Stomach smooth muscle (tissue), 2 donors: Measurements from ENCODE around the gene KRTAP3-2.

Experiments used
- H3K27ac ChIP-seq: one replicate; pipeline ENCODE4 v1.7.0; 2013; ENCODE audit warnings: mild to moderate bottlenecking, low read length, inconsistent platforms
- H3K27me3 ChIP-seq, 2 donors: one replicate each; pipeline ENCODE4 v1.7.0; 2013; ENCODE audit warnings: low read length in 2 of 2; ENCODE audit not compliant: insufficient read depth in 2 of 2, control insufficient read depth in 1 of 2
- H3K36me3 ChIP-seq, 2 donors: one replicate each; pipeline ENCODE4 v1.7.0; 2013; ENCODE audit warnings: low read length in 2 of 2; ENCODE audit not compliant: control insufficient read depth in 2 of 2, insufficient read depth in 2 of 2
- H3K4me1 ChIP-seq: one replicate; pipeline ENCODE4 v1.7.0; 2013; ENCODE audit warnings: low read length; ENCODE audit not compliant: control insufficient read depth, insufficient read depth
- H3K4me3 ChIP-seq, 2 donors: one replicate each; pipeline ENCODE4 v1.7.0; 2013; ENCODE audit warnings: low read length in 2 of 2
- H3K9ac ChIP-seq, 2 donors: one replicate each; pipeline ENCODE4 v1.7.0; 2013; ENCODE audit warnings: low read length in 2 of 2, mild to moderate bottlenecking in 1 of 2
- H3K9me3 ChIP-seq, 2 donors: one replicate each; pipeline ENCODE4 v1.7.0; 2013; ENCODE audit warnings: low read length in 2 of 2; ENCODE audit not compliant: control insufficient read depth in 2 of 2
- donor health status: healthy.
- donor health status: Pancreatic carcinoma.

KRTAP3-2 gene

GRCh38 chr17:41026715-41027471 lies 27.2 kb upstream of the KRTAP3-2 start, which contains the start of gene KRTAP1-5:
TSS of gene KRTAP1-5 (minus strand) at chr17:41027208. CDS start at chr17:41027155, 53 bp downstream.
- Histone ChIP-seq H3K4me1 (no peaks in the 10 kb centered on the region), H3K27ac (no peak within 1 kb of the TSS), H3K4me3 (no peak within 1 kb of the TSS), H3K9ac (no peak within 1 kb of the TSS), H3K36me3 (no peaks in the 10 kb centered on the region), H3K9me3 (no peaks in the 10 kb centered on the region), H3K27me3 (no peaks in the 10 kb centered on the region)

DNA sequence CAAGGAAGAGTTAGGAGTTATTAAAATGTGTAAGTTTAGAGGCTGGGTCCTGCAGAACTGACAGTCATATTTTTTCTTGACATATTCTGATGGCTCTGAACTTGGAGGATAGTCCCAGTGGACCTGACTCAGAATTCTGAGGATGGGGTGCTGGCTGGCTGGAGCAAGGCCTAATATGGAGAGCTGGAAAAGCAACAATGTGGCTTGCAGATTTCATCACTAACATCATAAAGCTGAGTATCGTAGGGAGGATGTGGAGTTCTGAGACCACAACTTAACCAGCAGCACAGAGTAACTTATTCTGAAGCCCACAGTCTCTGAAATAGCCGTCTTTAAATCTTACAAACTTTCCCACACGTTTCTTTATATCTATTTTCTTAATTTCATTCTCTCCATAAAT lies 25.0 kb upstream of the KRTAP3-2 start:
- H3K27ac ChIP-seq: no peak overlapping the region
- no peaks in the 10 kb centered on the region for H3K9me3 ChIP-seq
- H3K36me3 ChIP-seq: no peaks in the 10 kb centered on the region
- no peaks in the 10 kb centered on the region for H3K27me3 ChIP-seq
- H3K4me3 ChIP-seq: no peak overlapping the region
- H3K9ac ChIP-seq: no peak overlapping the region
- H3K4me1 ChIP-seq: no peaks in the 10 kb centered on the region

GRCh38 chr17:41020336-41020735 lies 20.6 kb upstream of the KRTAP3-2 start:
- no peaks in the 10 kb centered on the region for H3K9me3 ChIP-seq
- H3K27ac ChIP-seq: no peak overlapping the region
- H3K4me3 ChIP-seq: no peak overlapping the region
- H3K36me3 ChIP-seq: no peaks in the 10 kb centered on the region
- no peak overlapping the region for H3K9ac ChIP-seq
- H3K4me1 ChIP-seq: no peaks in the 10 kb centered on the region
- H3K27me3 ChIP-seq: peaks cover 0 to 3% of the 10 kb centered on the region in 2 donors

DNA sequence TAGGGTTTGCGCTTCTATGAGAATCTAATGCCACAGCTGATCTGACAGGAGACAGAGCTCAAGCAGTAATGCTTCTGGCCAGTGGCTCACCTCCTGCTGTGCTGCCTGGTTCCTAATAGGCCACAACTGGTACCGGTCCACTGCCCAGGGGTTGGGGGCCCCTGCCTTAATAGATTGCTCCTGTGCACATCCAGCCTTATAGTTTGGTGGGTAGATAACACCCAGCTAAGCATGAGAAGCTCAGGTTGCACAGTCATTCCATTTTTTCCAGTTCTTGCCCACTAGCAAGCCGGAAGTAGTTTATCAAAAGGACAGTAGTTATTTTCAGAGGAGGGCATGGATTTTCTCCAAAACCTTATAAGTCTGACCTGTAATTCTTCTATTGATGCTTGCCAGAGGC lies 19.7 kb upstream of the KRTAP3-2 start:
- Histone ChIP-seq H3K9me3 (no peaks in the 10 kb centered on the region), H3K27me3 (peaks cover 0 to 3% of the 10 kb centered on the region in 2 donors), H3K4me3 (no peak overlapping the region), H3K27ac (no peak overlapping the region), H3K36me3 (no peaks in the 10 kb centered on the region), H3K9ac (no peak overlapping the region), H3K4me1 (no peaks in the 10 kb centered on the region)

GRCh38 chr17:41018541-41018940 lies 18.8 kb upstream of the KRTAP3-2 start:
- Histone ChIP-seq H3K27ac (no peak overlapping the region), H3K27me3 (peaks cover 0 to 3% of the 10 kb centered on the region in 2 donors), H3K9me3 (no peaks in the 10 kb centered on the region), H3K4me3 (no peak overlapping the region), H3K36me3 (no peaks in the 10 kb centered on the region), H3K9ac (no peak overlapping the region), H3K4me1 (no peaks in the 10 kb centered on the region)

GRCh38 chr17:41016578-41017215 lies 17.0 kb upstream of the KRTAP3-2 start:
- Histone ChIP-seq H3K4me1 (no peaks in the 10 kb centered on the region), H3K9me3 (no peaks in the 10 kb centered on the region), H3K27ac (no peak overlapping the region), H3K27me3 (peaks cover 0 to 3% of the 10 kb centered on the region in 2 donors), H3K9ac (no peak overlapping the region), H3K36me3 (no peaks in the 10 kb centered on the region), H3K4me3 (no peak overlapping the region)

- Histone ChIP-seq H3K27me3 (peaks cover 0 to 3% of the 10 kb centered on the region in 2 donors), H3K4me1 (no peaks in the 10 kb centered on the region), H3K4me3 (no peak overlapping the region), H3K27ac (no peak overlapping the region), H3K9ac (no peak overlapping the region), H3K36me3 (no peaks in the 10 kb centered on the region), H3K9me3 (no peaks in the 10 kb centered on the region)
Measured at GRCh38 chr17:41015454-41015853, 15.7 kb upstream of the KRTAP3-2 start.

DNA sequence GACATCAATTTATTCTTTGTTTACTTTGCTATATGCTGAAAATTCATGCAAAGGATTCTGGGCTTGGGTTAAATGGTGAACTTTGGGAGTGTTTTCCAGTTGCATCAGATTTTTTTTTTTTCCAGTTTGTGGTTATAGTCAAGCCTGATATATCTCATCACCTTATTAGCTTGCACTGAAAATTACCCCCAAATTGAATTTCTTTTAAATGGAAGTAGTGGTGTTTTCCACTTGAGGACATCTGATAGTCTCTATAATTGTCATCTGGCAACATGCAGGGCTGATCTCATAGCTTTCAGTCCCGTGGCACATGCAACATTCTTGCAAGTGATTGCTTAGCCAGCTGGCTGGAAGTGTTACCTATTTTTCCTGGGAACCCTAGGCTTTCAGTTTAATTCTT lies 13.9 kb upstream of the KRTAP3-2 start:
- no peak overlapping the region for H3K9ac ChIP-seq
- no peaks in the 10 kb centered on the region for H3K36me3 ChIP-seq
- no peak overlapping the region for H3K4me3 ChIP-seq
- peaks cover 0 to 3% of the 10 kb centered on the region in 2 donors for H3K27me3 ChIP-seq
- H3K27ac ChIP-seq: no peak overlapping the region
- H3K9me3 ChIP-seq: no peaks in the 10 kb centered on the region
- H3K4me1 ChIP-seq: no peaks in the 10 kb centered on the region

GRCh38 chr17:41013181-41013580 lies 13.5 kb upstream of the KRTAP3-2 start:
- Histone ChIP-seq H3K27me3 (peaks cover 0 to 3% of the 10 kb centered on the region in 2 donors), H3K9ac (no peak overlapping the region), H3K4me1 (no peaks in the 10 kb centered on the region), H3K9me3 (no peaks in the 10 kb centered on the region), H3K27ac (no peak overlapping the region), H3K36me3 (no peaks in the 10 kb centered on the region), H3K4me3 (no peak overlapping the region)

- H3K9me3 ChIP-seq: no peaks in the 10 kb centered on the region
Measured at GRCh38 chr17:41012326-41013120, 12.8 kb upstream of the KRTAP3-2 start.

More at GRCh38 chr17:41012326-41013120, 12.8 kb upstream of the KRTAP3-2 start:
- Histone ChIP-seq H3K4me1 (no peaks in the 10 kb centered on the region), H3K36me3 (no peaks in the 10 kb centered on the region), H3K4me3 (no peak overlapping the region), H3K27ac (no peak overlapping the region), H3K27me3 (peaks cover 0 to 3% of the 10 kb centered on the region in 2 donors), H3K9ac (no peak overlapping the region)
